ENCODE results near the gene SZRD1.

The SZRD1 gene

DNA sequence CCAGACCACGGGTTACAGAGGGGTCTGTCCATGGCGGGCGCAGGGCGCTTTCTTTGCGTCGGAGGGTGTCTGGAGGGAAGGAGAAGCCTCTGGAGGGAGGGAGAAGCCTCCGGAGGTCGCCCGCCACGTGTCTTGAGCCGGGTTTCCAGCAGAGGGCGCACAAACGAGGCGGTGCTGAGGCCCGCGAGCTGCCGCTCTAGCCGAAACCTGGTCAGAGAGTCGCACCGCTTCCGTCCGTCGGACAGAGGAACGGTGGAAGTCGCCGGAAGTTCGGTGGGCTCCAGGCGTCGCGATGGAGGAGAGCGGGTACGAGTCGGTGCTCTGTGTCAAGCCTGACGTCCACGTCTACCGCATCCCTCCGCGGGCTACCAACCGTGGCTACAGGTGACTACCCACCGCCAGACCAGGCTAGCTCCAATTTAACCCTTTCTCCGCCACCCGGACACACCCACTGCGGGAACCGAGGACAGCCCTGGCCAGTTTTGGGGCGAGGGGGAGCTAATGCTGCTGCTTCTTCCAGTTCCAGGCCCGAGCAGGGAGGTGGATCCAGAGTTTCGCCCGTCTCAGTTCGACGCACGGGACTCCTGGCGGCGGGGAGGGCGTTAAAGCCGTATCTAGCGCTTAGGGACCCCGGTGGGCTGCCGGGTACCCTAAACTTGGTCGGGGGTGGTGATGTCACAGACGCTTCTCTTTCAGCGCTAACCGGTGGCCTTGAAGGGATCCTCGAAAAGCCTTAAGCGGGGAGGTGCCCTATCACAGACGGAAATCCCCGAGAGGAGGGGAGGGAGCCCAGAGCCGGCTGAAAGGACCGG lies 73.6 kb downstream of the SZRD1 start, which contains the start of gene NECAP2:
TSS of gene NECAP2 (plus strand) at position 255 of the 812 bp plus-strand sequence. CDS start at position 293, 38 bp downstream.
- DNase-seq (ENCODE audit: low read depth) = peak; percentile 93

DNA sequence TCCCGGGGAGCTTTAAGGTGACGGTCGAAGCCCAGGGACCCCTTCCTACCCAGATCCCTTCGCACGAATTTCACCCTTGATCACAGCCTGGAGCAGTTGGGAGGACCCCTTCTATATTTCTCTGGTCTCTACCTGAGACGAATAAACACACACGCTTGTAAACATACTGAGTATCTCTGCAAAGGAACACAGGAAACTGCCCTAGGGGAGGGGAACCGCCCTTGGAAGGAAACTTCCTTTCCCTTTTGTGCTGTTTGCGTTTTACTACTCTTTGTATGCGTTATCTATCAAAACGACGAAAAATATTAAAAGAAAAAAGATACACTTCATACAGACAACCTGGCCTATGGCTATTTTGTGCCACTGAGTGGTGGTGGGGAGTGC lies 74.2 kb downstream of the SZRD1 start:
- DNase-seq (ENCODE audit: low read depth) = no peak

DNA sequence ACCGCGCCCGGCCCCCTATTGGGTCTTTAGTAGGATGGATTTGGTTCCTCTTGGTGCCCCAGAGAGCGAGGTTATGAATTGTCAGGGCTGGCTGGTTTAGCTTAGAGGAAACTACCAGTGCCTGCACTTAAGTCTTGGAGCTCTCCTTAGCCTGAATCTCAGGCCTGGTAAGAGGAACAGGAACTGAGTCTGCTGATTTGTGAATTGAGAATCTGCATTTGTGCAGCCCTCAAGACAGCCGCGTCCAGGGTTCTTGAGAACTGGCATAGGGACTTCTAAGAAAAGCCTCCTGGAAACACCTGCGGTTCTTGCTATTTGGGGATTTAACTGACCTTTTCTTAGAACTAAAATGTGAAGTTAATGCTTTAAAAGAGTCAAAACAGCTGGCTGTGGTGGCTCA lies 75.2 kb downstream of the SZRD1 start:
- DNase-seq (ENCODE audit: low read depth) = no peak

DNA sequence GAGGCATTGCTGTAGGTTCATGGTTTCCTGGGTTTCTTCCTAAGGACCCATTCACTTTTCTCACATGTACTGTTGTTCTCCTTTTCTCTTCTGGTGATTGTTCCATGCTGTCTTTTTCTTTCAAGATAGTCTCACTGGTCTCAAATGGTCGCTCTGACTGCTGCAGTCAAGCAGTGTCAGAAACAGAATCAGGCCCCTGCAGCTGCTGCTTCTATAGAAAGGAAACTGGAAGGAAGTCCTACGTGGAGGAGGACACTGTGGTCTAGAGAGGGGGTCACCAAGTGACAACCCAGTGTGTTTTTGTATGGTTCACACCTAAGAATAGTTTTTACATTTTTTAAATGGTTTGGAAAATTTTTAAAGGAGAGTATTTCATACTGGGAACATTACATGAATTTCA lies 75.9 kb downstream of the SZRD1 start:
- no peak for DNase-seq (ENCODE audit: low read depth)

DNA sequence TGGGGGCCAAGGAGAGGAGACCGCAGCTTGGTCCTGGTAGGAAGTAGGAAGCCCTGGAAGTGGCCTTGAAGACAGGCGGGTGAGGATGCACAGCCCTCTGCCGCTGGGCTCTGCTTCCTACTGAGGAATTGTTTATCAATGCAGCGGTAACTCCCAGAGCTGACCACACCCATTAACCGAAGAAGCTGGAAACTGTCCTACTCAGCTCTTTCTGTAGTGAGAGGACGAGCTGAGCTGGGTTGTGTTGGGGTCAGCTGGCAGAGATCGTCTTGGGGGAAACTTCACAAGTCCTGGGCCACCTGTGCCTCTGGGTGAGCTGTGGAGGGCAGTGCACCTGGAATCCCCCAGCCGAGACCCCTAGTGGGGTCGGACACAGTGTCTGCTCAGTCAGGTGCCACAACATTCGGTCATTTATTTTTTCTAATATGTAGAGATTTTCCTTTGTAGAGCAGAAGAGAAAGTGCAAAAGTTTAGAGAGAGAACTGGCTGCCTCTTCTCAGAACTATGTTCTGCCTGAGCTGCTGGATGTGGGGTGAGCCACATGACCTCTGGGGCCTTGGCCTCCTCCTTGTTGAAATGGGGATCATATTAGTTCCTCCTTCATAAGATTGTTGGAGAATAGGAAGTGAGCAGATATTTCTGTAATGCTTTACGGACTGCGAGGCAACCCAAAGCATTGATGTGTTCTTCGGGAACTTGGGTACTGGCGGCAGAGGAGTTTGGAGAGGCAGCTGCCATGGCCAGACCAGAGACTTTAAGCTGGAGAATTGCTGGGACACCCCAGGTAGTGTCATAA lies 77.1 kb downstream of the SZRD1 start:
- no peak for DNase-seq (ENCODE audit: low read depth)

DNA sequence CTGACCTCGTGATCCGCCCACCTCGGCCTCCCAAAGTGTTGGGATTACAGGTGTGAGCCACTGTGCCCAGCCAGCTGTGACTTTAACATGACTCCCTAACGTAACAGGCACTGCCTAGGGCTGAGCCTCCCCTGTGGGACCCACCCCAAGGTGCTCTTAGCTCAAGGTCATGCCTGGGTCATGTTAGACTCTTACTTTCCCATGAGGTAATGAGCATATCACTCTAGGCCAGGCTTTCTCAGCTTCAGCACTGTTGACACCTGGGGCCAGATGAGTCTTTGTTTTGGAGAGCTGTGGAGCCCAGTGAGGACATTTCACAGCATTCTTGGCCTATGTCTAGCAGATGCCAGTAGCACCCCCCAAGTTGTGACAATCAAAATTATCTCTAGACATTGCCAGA lies 78.0 kb downstream of the SZRD1 start:
- no peak for DNase-seq (ENCODE audit: low read depth)

DNA sequence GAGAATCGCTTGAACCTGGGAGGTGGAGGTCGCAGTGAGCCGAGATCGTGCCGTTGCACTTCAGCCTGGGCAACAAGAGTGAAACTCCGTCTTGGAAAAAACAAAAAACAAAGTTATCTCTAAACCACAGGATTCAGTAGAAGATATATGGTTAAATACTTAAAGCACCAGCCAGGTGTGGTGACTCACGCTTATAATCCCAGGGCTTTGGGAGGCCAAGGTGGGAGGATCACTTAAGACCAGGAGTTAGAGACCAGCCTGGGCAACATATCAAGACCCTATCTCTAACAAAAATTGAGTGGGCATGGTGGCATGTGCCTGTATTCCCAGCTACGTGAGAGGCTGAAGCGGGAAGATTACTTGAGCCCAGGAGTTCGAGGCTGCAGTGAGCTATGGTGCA lies 79.1 kb downstream of the SZRD1 start:
- no peak for DNase-seq (ENCODE audit: low read depth)

DNA sequence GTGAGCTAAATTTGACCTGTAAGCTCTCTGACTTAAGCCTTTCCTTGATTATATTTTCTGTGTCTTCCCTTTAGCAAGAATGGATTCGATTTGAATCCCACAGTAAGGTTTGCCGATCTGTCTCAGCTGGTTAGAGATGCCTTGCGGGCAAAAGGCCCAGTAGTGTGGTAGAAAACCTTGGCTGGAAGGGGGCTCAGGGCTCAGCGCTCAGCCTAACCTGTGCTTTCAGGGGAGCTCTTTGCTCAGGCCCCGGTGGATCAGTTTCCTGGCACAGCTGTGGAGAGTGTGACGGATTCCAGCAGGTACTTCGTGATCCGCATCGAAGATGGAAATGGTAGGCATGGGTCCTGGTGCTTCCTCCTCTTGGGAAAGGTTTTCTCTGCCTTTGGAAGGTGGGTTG lies 80.6 kb downstream of the SZRD1 start:
- DNase-seq (ENCODE audit: low read depth) = no peak
